B cell (primary cell): Measurements from ENCODE around the gene GPC5. TPM values are rescaled to one million over a fixed set of nuclear protein-coding genes. Genes with fewer than 3 reads are reported as not detected.

ENCODE experiments used
- ATAC-seq: fragments of 200-7000 bp; cut with Tn5 transposase; one replicate; pipeline ENCODE4 v1.10.0; 2021; ENCODE audit warnings: low read depth, mild to moderate bottlenecking, moderate number of reproducible peaks, moderate library complexity
- CTCF ChIA-PET: fragments of 350-600 bp; sonication (Branson Sonifier 250); formaldehyde crosslinking; loops from one replicate; lab custom pipeline; 2021; ENCODE audit warnings: antibody characterized with exemption, inconsistent platforms; lab: Charles Lee
- POLR2A ChIA-PET: fragments of 350-600 bp; sonication (Branson Sonifier 250); formaldehyde crosslinking; loops from one replicate; lab custom pipeline; 2021; ENCODE audit warnings: antibody characterized with exemption; lab: Charles Lee
- DNase-seq: peaks from one replicate; pipeline ENCODE4 v3.0.0; 2013
- H2AFZ ChIP-seq: 2 replicates; pipeline ENCODE4 v1.6.1; 2012; ENCODE audit warnings: mild to moderate bottlenecking, low read depth, low read length; ENCODE audit not compliant: insufficient read depth, poor library complexity, severe bottlenecking
- H3K27ac ChIP-seq, 2 donors: 1 replicate in 1 of 2; 2 replicates in 1 of 2; pipeline ENCODE4 v1.5.1; 2012 to 2013; ENCODE audit warnings: low read length in 2 of 2, mild to moderate bottlenecking in 2 of 2, moderate library complexity in 1 of 2
- H3K27me3 ChIP-seq, 4 experiments: fragments of 200-600 bp in 1 of 4; sonication (generic) in 1 of 4; replicated peaks in 1 of 4; 1 replicate in 2 of 4; 2 replicates in 2 of 4; pipeline versions ENCODE4 v1.6.1 to v1.7.0; 2013 to 2016; ENCODE audit warnings: low read length in 3 of 4, mild to moderate bottlenecking in 2 of 4, mixed read lengths in 1 of 4, moderate library complexity in 1 of 4; ENCODE audit not compliant: insufficient read depth in 4 of 4, control insufficient read depth in 3 of 4; ENCODE audit errors: control extremely low read depth in 1 of 4
- H3K36me3 ChIP-seq, 2 experiments: replicated peaks in 1 of 2; 1 replicate in 1 of 2; 2 replicates in 1 of 2; pipeline versions ENCODE4 v1.6.1 to v1.7.1; 2013; ENCODE audit warnings: low read length in 1 of 2; ENCODE audit not compliant: insufficient read depth in 2 of 2, control insufficient read depth in 1 of 2; ENCODE audit errors: control extremely low read depth in 1 of 2, extremely low read depth in 1 of 2
- H3K4me1 ChIP-seq, 2 donors: fragments of 200-600 bp in 1 of 2; sonication (generic) in 1 of 2; 1 replicate in 1 of 2; 2 replicates in 1 of 2; pipeline versions ENCODE4 v1.5.1 to v1.6.1; 2013 to 2017; ENCODE audit warnings: low read length in 2 of 2; ENCODE audit not compliant: control insufficient read depth in 2 of 2, insufficient read depth in 2 of 2
- H3K4me2 ChIP-seq: replicated peaks from 2 replicates; pipeline ENCODE3; 2012; ENCODE audit warnings: mild to moderate bottlenecking, low read depth, low read length; ENCODE audit not compliant: poor library complexity, severe bottlenecking
- H3K4me3 ChIP-seq, 5 experiments: fragments of 200-600 bp in 1 of 5; sonication (generic) in 1 of 5; 1 replicate in 3 of 5; 2 replicates in 2 of 5; pipeline versions ENCODE4 v1.5.1 to v1.7.0; 2011 to 2016; ENCODE audit warnings: low read length in 4 of 5, mild to moderate bottlenecking in 4 of 5, low read depth in 2 of 5, control low read depth in 1 of 5, moderate library complexity in 1 of 5; ENCODE audit not compliant: insufficient read depth in 1 of 5; ENCODE audit errors: control extremely low read depth in 1 of 5, extremely low read depth in 1 of 5
- H3K79me2 ChIP-seq: fragments of 200-600 bp; sonication (generic); one replicate; pipeline ENCODE4 v1.6.0; 2016; ENCODE audit warnings: low read length; ENCODE audit not compliant: control insufficient read depth, insufficient read depth
- H3K9ac ChIP-seq: fragments of 200-600 bp; sonication (generic); 2 replicates; pipeline ENCODE4 v1.6.1; 2017; ENCODE audit warnings: mild to moderate bottlenecking, low read length, moderate library complexity
- H3K9me3 ChIP-seq, 3 donors: one replicate each; pipeline versions ENCODE4 v1.6.1 to v1.7.1; 2013; ENCODE audit warnings: low read length in 2 of 3; ENCODE audit not compliant: control insufficient read depth in 2 of 3, insufficient read depth in 1 of 3; ENCODE audit errors: control extremely low read depth in 1 of 3
- H4K20me1 ChIP-seq: 2 replicates; pipeline ENCODE4 v1.6.0; 2012; ENCODE audit warnings: mild to moderate bottlenecking, low read length; ENCODE audit not compliant: insufficient read depth, control insufficient read depth, poor library complexity, severe bottlenecking
- H3K27ac Mint-ChIP-seq: one replicate; pipeline ENCODE4 v1.8.0; 2021; ENCODE audit warnings: mixed read lengths
- H3K27me3 Mint-ChIP-seq: one replicate; pipeline ENCODE4 v1.8.0; 2021; ENCODE audit warnings: mixed read lengths
- H3K4me1 Mint-ChIP-seq: one replicate; pipeline ENCODE4 v1.8.0; 2021; ENCODE audit warnings: mixed read lengths
- H3K4me3 Mint-ChIP-seq: one replicate; pipeline ENCODE4 v1.8.0; 2021; ENCODE audit warnings: mixed read lengths
- H3K9me3 Mint-ChIP-seq: one replicate; pipeline ENCODE4 v1.8.0; 2022; ENCODE audit warnings: mixed read lengths; ENCODE audit not compliant: insufficient read depth
- EZH2 ChIP-seq: IDR thresholded peaks from 2 replicates; pipeline ENCODE4 v1.6.1; 2012; ENCODE audit warnings: borderline replicate concordance, low read depth, mild to moderate bottlenecking, moderate library complexity, low read length; ENCODE audit not compliant: insufficient read depth, poor library complexity, severe bottlenecking
- WGBS: methylation state at CpG from one replicate; pipeline ENCODE4 v1.1.5; 2013; ENCODE audit warnings: missing lambda C conversion rate; ENCODE audit not compliant: insufficient coverage; 5-methylcytosine and 5-hydroxymethylcytosine counted together
- intact Hi-C: fragments of 100-400 bp; cut with micrococcal nuclease; formaldehyde crosslinking; loops from one replicate; pipeline ENCODE4 v1.10.0; 2022
- polyA plus RNA-seq: library from polyadenylated mRNA; depleted of rRNA; stranded (reverse); fragments of >200 nt; gene quantifications from 2 replicates; pipeline ENCODE4 v1.2.3, GENCODE V29; 2012
- total RNA-seq, 2 donors: library from RNA; stranded (reverse); fragments of 120-200 nt in 1 of 2; gene quantifications; 1 replicate in 1 of 2; 2 replicates in 1 of 2; pipeline versions ENCODE4 v1.2.3 to v1.2.4, GENCODE V29; 2013 to 2022
- TF ChIP-seq, protein P1 (sequence below): fragments of 200-600 bp; IDR thresholded peaks from one replicate; pipeline ENCODE4 v1.8.0; 2022; ENCODE audit warnings: antibody characterized with exemption, mild to moderate bottlenecking

Gene GPC5
- total and polyA plus RNA-seq, 2 donors (not counting 1 experiment from before 2014, with no cell fraction given) = 0.15 to 0.30 TPM

DNA sequence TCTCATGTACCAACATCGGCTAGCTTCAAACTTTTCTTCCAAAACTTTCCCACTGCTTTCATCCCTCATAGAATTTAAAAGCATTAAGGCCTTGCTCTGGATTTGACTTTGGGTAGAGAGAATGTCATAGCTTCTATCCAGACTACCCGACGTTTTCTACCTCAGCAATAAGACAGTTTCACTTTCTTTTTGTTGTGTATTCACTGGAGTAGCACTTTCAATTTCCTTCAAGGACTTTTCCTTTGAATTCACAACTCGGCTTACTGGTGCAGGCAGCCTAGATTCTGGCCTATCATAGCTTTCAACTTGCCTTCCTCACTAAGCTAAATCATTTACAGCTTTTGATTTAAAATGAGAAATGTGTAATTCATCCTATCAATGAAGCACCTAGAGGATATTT lies 1407.8 kb downstream of the GPC5 start:
- ATAC-seq = no peak
- Histone ChIP-seq H3K27ac (no peak overlapping the region), H3K36me3 (no peaks in the 10 kb centered on the region), H3K9me3 (peaks cover 0 to 1% (median 0%) of the 10 kb centered on the region in 3 donors), H3K27me3 (no peaks in the 10 kb centered on the region), H3K4me2 (peak overlapping the region; percentile 14), H3K9ac (no peak overlapping the region), H3K4me1 (no peaks in the 10 kb centered on the region), H3K79me2 (no peaks in the 10 kb centered on the region), H4K20me1 (no peaks in the 10 kb centered on the region), H3K4me3 (no peak overlapping the region), H2AFZ (no peak overlapping the region)
- H3K4me1 Mint-ChIP-seq = no peaks in the 10 kb centered on the region
- no peaks in the 10 kb centered on the region for H3K9me3 Mint-ChIP-seq
- CTCF ChIA-PET = no interaction called here
- DNase-seq = no peak
- intact Hi-C loops = no loop called here
- WGBS = no CpG with 5 or more reads among the region's 4 CpGs
- H3K27ac Mint-ChIP-seq = no peak overlapping the region
- H3K4me3 Mint-ChIP-seq = no peak overlapping the region
- no peaks in the 10 kb centered on the region for H3K27me3 Mint-ChIP-seq
- POLR2A ChIA-PET = no interaction called here
- TF ChIP-seq, protein P1, sequence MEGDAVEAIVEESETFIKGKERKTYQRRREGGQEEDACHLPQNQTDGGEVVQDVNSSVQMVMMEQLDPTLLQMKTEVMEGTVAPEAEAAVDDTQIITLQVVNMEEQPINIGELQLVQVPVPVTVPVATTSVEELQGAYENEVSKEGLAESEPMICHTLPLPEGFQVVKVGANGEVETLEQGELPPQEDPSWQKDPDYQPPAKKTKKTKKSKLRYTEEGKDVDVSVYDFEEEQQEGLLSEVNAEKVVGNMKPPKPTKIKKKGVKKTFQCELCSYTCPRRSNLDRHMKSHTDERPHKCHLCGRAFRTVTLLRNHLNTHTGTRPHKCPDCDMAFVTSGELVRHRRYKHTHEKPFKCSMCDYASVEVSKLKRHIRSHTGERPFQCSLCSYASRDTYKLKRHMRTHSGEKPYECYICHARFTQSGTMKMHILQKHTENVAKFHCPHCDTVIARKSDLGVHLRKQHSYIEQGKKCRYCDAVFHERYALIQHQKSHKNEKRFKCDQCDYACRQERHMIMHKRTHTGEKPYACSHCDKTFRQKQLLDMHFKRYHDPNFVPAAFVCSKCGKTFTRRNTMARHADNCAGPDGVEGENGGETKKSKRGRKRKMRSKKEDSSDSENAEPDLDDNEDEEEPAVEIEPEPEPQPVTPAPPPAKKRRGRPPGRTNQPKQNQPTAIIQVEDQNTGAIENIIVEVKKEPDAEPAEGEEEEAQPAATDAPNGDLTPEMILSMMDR = no peak
- no peak for TF ChIP-seq EZH2

DNA sequence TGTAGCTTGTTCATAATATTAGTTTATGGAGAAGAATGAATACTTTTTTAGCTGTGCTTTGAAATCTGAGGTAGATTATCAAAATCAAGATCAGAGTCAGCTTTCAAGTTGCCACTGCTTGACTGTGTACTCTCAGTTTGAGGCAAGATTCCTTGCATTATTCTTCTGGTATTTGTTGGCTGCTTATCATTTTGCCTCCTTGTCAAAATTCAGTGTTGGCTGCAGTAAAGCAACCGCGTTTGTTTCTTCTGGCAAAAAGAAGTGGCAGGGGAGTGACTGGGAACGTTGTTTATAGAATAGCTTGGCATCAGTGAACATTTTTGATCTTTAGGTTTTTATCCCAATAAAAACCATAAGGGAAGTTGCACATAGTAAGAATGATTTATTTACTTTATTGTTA lies 1408.9 kb downstream of the GPC5 start:
- no peak overlapping the region for H3K4me3 Mint-ChIP-seq
- Histone ChIP-seq H3K4me1 (no peaks in the 10 kb centered on the region), H3K4me3 (no peak overlapping the region), H3K4me2 (no peak overlapping the region), H3K27ac (no peak overlapping the region), H4K20me1 (no peaks in the 10 kb centered on the region), H3K9ac (no peak overlapping the region), H2AFZ (no peak overlapping the region), H3K79me2 (no peaks in the 10 kb centered on the region), H3K9me3 (peaks cover 0 to 1% (median 0%) of the 10 kb centered on the region in 3 donors), H3K36me3 (no peaks in the 10 kb centered on the region), H3K27me3 (no peaks in the 10 kb centered on the region)
- H3K27me3 Mint-ChIP-seq = no peaks in the 10 kb centered on the region
- WGBS = no CpG with 5 or more reads among the region's 3 CpGs
- TF ChIP-seq, protein P1 = no peak
- TF ChIP-seq EZH2 = no peak
- ATAC-seq (no peak), DNase-seq (no peak)
- H3K27ac Mint-ChIP-seq = no peak overlapping the region
- ChIA-PET POLR2A (no interaction called here), CTCF (no interaction called here)
- intact Hi-C loops = no loop called here
- no peaks in the 10 kb centered on the region for H3K4me1 Mint-ChIP-seq
- no peaks in the 10 kb centered on the region for H3K9me3 Mint-ChIP-seq
